Fibroblast of skin of right biceps (primary cell): Measurements from ENCODE around the gene LYRM4.

Experiments
- DNase-seq: peaks from one replicate; pipeline ENCODE4 v3.0.0-alpha.2; 2013

Gene LYRM4

GRCh38 chr6:5203546-5203945 is 57.2 kb downstream of the LYRM4 start:
- DNase-seq, result no peak

- DNase-seq, result no peak
Measured at GRCh38 chr6:5202941-5203340, 57.8 kb downstream of the LYRM4 start.

GRCh38 chr6:5202206-5202605 is 58.5 kb downstream of the LYRM4 start:
- DNase-seq, result no peak

GRCh38 chr6:5201271-5201670 is 59.5 kb downstream of the LYRM4 start:
- no peak for DNase-seq

- no peak for DNase-seq
Measured at GRCh38 chr6:5199702-5200101, 61.0 kb downstream of the LYRM4 start.

GRCh38 chr6:5199283-5199682 is 61.5 kb downstream of the LYRM4 start:
- DNase-seq, result no peak

- no peak for DNase-seq
Measured at GRCh38 chr6:5197084-5197483, 63.7 kb downstream of the LYRM4 start.

DNA sequence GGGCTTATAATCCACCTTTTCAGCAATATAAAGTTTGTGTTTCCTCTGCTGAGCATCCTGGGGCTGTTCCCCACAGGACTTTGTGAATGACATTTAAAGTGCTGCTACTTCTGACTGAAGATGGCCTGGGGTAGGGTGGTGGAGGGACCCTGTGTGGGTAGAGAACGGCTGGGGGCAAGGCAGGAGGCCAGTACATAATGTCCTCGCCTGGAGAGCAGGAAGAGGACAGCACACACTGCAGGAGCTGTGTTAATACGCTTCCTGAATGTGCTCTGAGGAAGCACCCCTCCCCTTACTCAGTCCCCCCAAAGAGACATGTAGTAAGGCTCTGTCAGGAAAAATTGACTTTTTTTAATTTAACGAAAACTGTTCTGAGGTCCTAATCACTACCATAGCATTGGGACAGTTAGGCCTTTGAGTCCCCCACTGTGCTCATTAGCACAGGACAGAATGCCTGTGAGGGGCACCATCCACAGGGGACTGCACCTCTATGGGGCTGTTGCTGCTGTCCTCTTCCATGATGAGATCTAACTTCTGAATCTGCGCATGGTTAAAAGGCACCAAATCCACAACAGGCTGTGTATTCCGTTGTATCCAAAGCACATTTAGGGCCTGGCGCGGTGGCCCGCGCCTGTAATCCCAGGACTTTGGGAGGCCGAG is 68.5 kb downstream of the LYRM4 start:
- DNase-seq, result no peak

DNA sequence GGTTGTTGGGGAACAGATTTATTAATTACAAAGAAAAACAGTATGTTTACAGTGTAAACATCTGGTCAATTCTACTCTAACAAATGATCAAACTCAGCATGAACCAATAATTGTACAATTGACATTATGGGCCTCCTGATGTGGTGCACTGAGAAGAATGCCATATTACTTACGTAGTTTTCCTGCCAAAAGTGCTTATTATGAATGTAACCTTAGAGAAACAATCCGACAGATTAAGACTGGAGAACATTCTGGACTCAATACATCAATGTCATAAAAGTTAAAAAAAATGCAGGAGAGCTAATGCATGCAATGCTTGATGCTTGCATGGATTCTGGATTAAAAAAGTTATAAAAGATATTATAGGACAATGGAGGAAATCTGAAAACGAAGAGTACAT is 69.0 kb downstream of the LYRM4 start:
- DNase-seq, result no peak

DNA sequence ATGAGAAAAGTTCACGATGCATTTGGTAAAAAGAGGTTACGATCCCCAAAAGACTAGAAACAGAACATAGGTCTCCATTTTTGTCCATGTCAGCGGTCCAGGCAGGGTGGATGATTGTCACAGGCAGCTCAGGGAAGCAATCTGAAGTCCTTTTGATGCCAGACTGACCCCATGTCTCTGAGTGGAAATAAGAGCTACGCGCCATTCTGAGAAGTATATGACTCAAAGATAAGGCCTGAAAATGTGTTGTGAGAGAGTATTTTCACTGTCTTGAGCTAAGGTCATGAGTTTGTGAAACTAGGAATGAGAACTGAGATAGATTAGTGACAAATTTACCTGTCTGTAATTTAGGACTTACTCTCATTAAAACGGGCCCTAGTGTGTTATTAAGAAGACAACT is 69.5 kb downstream of the LYRM4 start:
- DNase-seq, result no peak

DNA sequence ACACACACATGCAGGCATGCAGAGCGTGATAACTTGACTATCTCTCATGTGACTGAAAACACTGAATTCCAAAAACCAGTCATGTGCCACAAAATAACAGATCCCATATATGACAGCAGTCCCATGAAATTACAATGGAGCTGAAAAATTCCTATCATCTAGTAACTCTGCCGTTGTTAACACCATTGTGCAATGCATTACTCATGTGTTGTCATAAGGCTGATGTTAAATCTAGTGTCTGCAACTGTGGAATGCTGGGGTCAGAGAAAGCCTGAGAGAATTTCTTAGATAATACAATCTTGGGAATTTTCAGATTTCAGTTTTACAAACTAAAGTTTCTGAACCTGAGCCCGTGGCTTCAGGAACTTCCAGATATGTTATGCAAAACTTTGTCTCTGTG is 70.2 kb downstream of the LYRM4 start:
- peak; percentile 96 for DNase-seq

GRCh38 chr6:5188646-5189045 is 72.1 kb downstream of the LYRM4 start:
- no peak for DNase-seq

DNA sequence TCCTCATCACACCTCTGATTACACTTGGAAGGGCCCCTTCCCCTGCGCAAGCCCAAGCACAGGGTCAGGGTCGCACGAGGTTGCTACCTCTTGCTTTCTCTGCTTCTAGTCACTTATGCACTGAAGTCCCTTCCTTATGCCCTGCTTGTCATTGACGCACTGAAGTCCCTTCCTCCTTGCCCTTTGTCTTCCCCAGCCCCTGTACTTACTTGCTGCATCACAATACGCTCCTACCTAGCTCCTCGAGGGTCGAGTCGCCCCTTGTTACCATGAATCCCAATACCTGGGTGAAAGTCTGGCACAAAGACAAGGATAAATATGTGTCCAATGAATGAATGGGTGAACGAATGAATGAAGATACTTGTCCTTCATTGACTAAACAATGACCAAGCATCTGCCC is 75.9 kb downstream of the LYRM4 start:
- DNase-seq, result no peak

GRCh38 chr6:5184218-5184617 is 76.5 kb downstream of the LYRM4 start:
- DNase-seq, result no peak

DNA sequence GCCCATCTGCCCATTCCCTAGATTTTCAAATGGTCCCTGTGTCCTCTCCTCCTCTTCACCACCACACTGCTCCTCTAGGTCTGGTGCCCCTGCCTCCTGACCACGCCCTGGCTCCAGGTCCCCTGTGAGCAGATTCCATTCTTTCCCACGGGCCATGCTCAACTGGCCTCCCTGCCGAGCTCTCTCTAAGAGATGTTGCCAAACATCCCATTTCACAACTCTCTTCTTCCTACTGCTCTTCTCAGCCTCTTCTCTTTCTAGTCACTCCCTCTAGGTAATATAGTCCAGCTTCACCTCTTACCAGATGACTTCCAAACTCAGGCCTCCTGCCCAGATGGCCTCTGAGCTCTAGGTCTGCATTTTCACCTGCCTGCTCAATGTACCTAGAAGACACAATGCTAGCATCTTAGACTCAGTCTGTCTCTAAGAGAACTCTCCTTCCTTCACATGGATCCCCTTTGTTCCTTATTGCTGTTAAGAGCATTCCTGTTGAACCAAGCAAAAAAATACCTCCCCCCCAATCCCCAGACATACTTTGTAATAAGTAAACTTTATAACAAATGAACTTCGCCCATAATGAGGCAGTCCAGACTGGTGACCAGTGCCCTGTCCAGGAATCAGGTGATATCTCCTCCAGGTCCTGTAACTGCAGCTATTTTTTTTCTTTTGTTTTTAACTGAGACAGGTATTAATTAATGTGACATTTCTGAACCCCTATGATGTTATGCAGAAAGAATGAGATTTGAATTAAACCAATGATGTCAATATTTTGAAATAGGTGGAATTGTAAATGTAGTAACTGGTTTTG is 79.0 kb downstream of the LYRM4 start:
- no peak for DNase-seq

- no peak for DNase-seq
Measured at GRCh38 chr6:5180636-5181035, 80.1 kb downstream of the LYRM4 start.

DNA sequence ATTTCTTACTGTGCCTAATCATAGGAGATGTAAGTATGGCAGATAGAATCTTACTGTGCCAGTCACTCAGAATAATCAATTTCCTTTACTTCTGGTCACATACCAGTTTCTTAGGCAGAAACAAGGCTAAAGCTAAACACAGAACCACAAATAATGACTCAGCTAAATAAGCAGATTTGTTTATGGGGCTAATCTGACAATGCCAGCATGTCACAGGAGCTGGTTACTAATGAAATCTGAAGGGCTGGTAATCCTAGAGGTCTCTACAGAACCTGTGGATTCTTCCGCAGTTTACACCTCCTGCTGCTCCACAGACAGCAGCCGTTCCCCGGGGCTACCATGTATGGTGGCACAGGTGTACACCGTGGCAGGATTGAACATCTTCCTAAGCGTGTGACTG is 80.8 kb downstream of the LYRM4 start:
- no peak for DNase-seq

GRCh38 chr6:5178806-5179205 is 81.9 kb downstream of the LYRM4 start:
- DNase-seq, result no peak

DNA sequence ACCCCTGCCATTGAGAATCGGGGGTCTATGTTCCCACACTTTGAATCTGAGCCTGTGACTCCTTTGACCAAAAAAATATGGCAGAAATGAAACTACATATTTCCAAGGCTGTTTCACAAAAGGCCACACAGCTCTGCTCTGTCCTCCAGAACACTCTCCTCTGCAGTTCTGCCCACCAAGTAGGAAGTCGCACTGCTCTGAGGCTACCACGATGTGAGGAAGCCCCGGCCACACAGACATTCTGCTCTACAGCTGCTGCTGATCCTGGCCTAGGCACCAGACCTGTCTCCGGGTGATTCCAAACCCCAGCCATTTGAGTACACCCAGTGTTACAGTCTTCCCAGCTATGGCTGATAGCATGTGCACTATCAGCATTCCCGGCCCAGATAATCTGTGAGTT is 85.1 kb downstream of the LYRM4 start:
- no peak for DNase-seq

- no peak for DNase-seq
Measured at GRCh38 chr6:5174756-5175549, 85.8 kb downstream of the LYRM4 start.

GRCh38 chr6:5174244-5174643 is 86.5 kb downstream of the LYRM4 start:
- no peak for DNase-seq

DNA sequence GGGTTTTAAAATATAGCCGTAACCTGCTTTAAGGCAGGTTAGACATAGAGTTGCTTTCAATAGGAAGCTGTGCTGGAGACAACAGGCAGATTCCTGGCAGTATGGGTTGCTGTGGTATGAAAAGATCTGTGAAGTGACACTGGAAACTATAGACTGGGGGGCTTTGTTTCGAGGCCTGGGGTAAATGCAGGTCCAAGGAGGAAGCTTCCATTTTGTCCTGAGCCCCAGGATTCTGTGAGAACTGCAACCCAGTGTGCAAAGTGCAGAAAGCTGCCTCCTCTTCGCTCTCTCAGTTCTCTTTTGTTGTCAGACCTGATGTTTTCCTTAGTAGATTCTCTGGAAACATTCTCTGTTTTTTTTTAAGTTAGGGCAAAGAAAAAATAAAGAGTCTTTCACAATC is 86.9 kb downstream of the LYRM4 start:
- no peak for DNase-seq

- no peak for DNase-seq
Measured at GRCh38 chr6:5172897-5173474, 87.8 kb downstream of the LYRM4 start.
